GM21723 (cell line): Measurements from ENCODE around the gene POLR3A.

Source experiments
- ATAC-seq: cut with Tn5 transposase; IDR thresholded peaks from one replicate; pipeline ENCODE4 v1.9.1; 2021; ENCODE audit warnings: mild to moderate bottlenecking, moderate library complexity; ENCODE audit not compliant: unreplicated experiment

The POLR3A gene

DNA sequence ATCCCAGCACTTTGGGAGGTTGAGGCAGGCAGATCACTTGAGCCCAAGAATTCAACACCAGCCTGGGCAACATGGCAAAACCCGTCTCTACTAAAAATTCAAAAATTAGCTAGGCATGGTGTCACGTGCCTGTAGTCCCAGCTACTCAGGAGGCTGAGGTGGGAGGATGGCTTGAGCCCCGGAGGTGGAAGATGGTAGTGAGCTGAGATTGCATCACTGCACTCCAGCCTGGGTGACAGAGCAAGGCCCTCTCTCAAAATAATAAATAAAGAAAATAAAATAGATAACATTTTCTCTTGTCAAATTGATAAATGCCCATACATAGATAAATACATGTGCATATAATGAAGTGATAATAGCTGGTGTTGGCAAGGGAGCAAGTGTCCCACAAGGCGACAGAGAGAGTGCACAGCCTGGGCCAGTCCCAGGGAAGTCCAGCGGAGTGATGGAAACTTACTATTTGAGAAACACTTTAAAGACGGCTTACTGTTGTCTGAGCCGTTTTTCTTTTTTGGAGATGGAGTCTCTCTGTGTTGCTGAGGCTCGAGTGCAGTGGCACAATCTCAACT is 69.3 kb downstream of the POLR3A start:
- no peak for ATAC-seq

DNA sequence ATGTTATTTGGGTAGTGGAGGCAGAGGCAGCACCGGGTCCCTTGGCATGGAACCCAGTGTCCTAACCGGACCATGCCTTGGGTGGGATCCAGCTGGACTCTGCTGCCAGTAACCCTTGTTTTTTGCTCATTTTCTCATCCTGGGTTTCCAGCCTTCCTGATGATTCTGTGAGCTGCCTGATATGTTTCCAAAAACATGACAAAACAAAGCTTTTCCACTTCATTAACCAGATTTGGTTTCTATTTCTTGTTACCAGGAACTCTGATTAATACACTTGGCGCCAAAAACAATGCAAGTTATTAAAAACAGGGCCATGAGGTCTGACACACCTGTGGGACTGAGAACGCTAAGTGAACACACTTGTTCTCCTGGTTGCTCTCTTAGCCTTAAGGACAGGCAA is 69.9 kb downstream of the POLR3A start:
- ATAC-seq = no peak

DNA sequence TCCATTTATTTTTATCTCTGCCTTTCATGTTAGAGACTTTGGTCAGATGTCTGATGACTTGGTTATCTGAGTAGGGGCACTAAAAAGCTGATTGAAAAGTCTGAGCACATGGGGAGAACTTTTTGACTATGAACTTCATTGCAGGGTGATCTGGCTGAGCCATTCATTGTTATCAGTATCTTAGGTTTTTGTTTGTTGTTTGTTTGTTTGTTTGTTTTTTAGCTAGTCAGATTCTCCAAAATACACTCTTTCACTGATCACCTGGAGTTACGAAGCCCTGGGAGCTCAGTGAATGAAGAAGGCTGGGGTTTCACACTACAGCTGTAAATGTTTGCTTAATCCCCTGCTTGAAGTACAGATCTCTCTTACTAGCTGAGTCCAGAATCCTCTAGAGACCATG is 74.2 kb downstream of the POLR3A start:
- no peak for ATAC-seq

DNA sequence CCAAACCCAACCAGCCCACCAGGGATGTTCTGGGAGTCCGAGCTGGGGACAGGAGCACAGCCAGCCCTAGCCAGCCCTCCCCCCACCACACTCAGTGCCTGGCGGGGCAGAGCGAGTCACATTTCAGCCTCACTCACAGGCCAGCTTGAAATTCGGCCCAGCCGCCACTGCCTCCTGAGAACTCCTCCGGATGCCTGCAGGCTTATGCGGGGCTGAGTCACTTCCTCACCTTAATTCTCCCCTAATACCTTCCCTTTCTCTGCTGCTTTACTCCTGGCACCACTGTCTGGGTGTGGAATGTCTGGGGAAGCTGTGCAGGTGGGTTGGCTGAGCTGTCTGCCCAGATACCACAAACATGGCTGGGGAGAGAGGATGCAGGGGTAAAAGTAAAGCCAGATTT is 80.1 kb downstream of the POLR3A start:
- no peak for ATAC-seq

DNA sequence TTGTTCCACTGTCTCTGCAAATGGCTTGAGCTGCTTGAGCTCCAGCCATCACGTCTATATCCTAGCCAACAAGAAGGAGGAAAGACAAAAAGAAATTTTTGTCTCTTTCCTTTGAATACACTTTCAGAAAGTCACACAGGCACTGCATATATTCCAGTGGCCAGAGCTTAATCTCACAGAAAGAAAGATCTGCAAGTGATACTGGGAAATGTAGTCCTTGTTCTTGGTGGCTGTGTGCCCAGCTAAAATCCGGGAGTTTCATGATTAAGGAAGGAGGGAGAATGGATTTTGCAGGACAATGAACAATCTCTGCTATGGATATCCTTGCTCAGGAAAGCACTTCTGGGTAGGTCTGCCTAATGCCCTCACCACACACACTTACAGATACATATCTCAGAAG is 83.2 kb downstream of the POLR3A start:
- no peak for ATAC-seq

DNA sequence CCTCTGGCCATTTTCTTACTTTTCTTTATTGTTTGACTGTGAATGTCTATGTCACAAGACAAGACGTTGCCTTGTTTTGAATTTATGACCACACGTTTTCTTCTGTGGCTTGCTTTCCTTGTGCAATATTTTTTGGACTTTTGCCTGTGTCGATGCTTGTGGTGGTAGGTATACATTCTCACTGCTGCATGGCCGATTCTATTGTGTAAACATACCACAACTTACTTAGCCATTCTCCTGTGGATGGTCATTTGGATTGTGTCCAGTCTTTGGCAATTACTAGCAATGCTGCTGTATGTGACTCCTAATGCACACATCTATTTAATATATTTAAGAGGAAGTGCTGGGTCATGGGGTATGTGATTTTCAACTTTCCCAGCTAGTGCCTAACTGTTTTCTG is 84.8 kb downstream of the POLR3A start:
- no peak for ATAC-seq

DNA sequence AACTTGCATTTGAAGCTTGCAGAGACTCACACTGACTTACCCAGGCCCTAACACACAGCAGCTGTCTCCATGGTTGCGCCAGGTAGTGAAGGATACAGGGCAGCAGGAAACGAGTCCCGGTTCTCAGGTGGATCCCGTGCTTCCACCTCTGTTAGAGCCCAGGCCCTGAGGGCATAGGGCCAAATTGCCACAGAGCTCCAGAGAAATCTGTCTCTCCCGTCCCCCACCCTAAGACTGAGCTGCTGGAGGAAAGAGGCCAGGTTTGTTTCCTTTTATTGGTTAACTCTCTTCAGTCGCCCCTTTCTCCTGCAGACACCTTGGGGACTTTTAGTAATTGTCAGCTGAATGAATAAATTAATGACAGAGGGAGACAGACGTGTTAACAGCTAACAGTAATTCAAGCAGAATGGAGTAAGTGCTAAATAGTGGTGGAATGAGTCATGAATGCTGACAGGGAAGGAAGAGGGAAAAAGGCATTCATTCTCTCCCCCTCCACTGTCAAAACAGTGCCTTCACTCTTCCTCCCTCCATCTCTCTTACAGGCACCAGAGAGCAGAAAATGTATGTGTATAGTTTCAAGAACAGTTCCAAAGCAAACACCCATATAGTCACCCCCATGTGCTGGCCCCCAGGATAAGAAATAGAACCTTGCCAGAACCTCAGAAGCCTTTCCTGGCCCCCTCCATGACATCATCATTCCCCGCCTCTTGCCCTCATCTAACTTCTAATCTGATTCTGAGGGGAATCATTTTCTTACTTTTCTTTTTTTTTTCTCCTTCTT is 86.0 kb downstream of the POLR3A start:
- ATAC-seq = no peak

DNA sequence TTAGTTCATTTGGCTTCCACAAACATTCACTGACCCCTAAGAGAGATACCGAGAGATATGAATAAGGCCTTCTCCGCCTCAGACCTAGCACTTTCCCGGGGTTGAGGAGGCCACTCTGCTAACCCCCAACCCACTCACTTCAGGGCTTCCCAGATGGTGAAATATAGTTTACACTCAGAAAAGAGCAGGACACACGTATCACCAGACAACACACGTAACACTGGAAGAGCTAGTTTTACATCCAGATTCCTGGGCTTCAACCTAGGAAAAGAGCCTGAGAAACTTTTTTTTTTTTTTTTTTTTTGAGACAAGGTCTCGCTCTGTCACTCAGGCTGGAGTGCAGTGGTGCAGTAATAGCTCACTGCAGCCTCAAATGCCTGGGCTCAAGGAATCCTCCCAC is 87.5 kb downstream of the POLR3A start:
- no peak for ATAC-seq

DNA sequence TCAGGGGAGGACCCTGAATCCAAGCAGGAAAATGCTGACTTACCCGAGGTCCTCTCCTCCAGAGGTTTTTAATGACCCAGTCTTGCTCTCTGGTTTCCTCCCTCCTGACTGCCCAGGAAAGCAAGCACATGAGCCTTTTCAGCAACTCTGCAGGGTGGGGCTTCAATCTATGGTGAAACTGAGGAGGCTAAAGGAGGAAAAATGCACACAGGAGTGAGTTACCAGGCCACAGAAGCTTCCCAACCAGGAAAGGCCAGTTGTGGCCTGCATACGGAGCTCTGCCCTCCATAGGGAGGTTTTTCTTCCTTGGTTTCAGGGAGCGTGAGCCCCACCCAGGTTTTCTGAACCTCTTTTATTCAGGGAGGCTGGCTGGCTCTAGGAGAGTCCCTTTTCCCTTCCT is 88.7 kb downstream of the POLR3A start:
- no peak for ATAC-seq

DNA sequence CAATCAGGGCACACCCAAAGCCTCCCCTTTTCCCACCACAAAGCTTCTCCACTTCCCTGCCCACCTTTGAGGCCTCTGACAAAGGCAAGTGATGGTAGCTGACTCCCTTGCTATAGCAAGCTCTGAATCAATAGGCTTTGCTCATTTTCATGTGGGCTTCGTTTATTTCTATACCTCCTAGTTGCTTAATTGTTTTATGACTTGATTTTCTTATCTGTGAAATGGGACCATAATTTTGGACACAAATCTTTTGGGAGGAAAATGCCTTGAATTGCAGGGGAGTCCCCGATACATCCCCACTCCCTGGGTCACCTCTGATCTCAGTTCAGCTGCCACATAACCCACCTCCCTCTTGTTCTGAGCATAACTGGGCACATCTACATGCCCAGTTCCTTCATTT is 89.1 kb downstream of the POLR3A start:
- no peak for ATAC-seq

DNA sequence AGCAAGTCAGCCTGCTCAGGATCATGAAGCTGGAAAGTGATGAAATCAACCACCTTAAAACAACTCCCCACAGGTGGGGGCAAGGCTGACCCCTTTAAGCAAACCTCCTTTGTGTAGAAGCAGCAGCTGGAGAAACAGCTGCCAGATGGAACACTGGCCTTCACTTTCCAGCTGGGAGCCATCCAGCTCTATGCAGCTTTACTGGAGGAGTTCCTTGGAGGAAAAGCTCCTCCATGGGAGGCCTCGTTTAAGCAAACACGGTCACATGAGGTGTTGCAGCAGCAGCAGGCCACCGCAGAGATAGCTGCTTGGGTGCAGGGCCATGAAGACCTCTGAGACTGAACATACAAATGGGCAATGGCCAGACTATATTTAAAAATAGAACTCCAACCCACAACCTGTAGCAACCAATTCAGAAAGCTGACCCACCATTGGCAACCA is 89.7 kb downstream of the POLR3A start:
- no peak for ATAC-seq

DNA sequence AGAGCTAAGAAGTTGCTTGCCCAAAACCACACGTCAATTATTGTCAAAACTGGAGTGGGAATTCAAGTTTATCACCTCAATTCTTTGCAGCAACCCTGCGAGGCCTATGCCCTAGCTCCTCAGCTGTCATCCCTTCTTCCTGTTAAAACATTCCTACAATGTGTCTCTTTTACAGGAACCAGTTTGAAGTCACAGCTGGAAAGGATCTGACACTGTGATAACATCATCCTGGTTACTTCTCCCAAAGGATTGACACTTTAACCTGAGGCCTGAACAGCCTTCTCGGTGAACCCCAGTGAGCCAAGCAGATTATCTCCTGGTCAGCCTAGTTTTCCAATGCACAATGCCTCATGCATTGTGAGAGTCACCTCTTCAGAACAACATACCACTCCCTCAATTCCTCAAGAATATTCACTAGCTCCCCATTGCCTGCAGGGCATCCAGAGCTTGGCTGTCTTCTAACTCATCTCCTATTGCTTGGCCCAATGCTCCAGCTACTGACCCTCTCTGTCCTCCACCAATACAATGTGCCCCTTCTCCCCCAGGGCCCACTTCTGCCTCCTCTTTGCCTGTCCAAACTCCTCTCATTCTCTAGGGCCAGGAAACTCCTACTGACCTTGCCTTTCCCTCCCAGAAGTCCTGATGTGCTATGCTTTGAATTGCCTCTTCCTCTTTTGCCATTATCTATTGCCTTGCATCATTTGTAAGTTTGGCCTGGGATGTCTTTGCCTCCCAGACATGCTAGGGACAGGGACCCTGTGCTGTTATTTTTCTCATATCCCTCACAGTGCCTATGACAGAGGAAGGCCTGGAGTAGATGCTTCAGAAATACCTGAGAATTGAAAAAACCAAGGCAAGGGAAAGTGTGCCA is 92.4 kb downstream of the POLR3A start:
- no peak for ATAC-seq

DNA sequence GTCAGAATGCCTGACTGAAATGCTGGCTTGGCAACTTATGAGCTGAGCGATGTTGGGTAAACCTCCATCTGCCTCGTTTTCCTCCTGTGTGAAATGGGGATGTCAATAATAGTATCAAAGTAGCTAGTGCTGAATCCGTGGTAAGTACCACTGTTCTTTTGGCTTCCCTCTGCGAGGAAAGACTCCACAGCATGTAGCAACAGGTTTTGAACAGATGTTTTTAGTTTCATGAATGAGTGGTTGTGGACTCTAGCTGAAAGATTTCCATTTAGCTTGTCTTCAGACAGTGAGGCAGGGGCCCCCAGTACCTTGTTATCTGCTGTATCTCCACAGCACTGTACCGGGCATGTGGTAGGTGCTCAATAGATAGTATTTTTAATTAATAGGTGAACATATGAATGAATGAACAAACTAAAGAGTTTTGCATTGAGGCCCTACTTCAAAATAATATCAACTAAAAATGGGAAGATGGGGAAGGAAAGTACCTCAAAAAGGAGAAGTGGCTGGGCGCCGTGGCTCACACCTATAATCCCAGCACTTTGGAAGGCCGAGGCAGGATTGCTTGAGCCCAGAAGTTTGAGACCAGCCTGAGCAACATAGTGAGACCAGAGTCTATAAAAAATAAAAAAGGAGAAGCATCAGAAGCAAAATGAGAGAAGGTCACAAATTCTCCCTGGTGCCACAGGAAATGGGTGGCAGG is 97.1 kb downstream of the POLR3A start:
- ATAC-seq = no peak

DNA sequence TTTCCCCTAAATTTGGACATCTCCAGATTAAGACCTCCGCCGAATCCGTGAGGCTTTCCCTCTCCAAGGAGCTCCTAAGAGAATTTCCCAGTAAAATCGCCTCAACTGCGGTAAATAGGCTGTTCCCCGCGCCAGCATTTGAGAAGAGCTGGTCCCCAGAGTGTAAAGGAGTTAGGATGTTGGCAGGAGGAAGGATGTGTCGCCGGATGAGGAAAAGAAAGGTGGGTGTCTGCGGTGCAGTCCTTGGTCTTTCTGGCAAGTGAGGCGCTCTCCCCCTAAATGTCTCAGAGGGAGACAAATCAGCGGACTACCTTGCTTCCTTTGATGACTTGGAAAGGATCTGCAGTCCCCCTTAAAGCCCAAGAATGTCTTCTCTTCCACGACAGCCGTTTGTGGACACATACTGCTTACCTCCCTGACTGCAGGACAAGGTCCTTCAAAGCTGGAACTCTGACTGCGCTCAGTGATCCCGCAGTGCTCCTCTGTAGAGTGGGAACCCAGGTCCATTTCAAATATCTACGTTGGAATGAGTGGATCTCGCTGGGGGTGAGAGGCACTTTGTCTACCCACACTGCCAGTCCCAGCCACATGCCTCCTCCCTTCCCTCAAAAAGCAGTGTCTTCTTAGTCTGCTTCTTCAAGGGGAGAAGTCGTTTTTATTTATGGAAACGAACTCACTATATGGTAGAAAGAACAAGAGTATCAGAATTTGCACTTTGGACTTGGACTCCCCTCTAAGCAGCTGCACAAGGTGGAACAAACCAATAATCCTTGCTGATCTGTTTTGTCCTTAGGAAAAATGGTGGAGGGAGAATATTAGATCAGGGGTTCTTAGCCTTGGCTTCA is 101.7 kb downstream of the POLR3A start:
- ATAC-seq = no peak

DNA sequence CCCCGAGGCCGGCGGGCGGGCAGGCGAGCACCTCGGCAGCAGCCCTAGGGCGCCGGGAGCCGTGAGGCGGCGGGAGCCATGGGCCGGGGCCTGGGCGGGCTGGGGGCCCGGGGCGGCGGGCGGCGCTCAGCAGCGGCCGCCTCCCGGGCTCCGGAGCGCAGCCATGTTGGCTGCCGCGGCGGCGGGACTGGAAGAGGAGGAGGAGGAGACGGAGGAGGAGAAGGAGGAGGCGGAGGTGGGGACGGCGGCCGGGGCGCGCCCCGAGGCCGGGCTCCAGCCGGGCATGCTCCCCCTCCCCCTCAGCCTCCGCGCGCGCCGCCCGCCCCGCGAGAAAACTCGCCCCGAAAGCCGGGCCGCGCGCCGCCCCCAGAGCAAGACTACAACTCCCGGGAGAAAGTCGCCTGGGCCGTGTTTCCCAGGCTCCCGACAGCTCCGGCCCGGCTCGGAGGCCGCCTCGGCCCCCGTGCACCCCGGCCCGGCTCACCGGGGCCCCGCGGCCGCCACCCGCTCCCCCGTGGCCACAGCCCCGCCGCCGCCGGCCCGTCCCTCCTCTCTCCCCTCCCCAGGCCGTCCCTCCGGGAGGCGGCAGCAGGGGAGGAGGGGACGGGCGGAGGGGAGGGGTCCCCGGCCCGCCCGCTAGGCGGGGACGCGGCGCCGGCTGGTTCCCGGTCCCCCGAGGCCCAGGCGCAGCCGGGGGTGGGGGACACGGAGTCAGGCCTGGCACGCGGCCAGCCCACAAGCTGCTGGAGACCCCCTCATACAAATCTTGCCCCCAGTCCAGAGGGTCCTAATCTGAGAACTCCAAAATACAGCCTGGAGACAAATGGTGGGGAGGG is 102.5 kb downstream of the POLR3A start, which contains the start of gene DLG5:
Gene DLG5 (minus strand): TSS at position 190 of the 836 bp plus-strand sequence. CDS start 235 bp downstream, outside the sequence.
- peak; percentile 62 for ATAC-seq

DNA sequence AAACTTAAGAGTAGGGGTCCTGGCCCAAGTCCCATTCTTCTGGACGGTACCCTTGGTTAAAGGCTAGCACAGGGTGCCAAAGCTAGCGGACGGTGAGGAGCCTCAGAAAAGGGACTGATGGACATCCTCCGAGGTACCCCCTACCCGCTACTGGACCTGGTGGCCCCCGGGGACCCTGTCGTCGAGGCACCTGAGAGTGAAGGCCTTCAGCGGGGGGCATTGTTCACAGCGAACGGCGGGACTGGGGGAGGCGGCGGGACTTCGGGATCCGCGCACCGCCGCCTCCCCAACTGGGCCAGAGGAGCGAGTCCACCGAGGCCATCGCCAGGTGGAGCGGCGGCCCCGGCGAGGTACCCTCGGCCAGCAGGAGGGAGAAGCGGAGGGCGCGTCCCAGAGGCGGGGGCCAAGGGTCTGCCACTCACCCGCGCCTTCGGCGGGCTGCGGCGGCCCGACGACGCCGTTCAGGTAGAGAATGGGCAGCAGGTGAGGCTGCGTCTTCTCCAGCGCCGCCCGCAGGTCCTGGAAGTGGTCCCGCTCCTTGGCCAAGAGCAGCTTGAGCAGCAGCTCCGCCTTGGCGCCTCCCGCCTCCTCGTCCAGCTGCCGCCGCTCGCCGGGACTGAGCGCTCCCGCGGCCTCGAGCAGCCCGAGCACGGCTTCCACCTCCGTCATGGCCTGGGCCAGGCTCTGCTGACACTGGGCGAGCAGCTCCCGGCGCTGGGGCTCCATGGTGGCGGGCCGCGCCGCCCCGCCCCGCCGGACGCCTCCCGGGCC is 103.3 kb downstream of the POLR3A start:
- peak; percentile 58 for ATAC-seq

DNA sequence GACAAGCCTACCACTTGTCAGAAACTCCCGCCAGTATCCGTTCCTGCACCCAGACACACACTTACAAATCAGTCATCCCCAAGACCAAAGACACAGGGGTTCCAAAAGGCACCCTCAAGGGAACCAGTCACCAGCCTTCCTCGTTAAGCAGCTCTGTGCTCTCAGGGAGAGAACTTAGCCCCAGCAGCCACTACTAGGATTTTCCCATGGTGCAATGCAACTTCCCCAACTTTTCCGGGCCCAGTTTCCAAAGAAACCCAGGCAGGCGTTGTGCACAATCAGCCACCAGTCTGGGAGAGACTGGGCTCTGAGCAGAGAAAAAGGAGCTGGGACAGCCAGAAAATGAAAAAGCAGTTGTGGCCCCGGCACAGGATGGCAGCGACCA is 103.9 kb downstream of the POLR3A start:
- no peak for ATAC-seq

DNA sequence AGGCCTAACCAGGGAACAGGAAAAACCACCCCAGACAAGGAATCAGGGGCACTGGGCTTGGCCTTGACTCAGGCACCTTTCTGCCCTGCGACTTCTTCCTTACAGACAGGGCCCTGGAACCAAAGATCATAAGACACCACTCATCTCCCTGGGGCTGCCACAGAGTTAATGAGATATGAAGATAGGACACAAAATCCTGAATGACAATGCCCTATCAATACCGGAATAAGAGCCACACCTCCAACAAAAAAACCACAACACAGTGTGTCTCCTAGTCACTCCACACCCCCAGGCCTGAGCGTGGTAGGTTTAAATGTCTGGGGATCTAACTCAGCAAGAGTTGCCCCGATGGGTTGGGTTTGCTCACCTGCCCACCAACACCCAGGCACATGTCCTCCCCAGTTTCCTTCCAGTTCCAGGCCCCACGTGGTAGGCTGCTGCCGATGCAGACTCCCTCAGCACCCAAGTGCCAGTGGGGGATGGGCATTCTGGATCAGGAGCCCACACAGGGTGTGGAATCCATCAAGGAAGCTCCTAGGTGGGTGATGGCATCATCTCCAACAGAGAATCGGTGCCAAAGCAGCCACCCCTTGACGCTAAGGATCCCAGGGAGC is 106.6 kb downstream of the POLR3A start:
- ATAC-seq = no peak
